Measurements from ENCODE around the gene BASP1.

DNA sequence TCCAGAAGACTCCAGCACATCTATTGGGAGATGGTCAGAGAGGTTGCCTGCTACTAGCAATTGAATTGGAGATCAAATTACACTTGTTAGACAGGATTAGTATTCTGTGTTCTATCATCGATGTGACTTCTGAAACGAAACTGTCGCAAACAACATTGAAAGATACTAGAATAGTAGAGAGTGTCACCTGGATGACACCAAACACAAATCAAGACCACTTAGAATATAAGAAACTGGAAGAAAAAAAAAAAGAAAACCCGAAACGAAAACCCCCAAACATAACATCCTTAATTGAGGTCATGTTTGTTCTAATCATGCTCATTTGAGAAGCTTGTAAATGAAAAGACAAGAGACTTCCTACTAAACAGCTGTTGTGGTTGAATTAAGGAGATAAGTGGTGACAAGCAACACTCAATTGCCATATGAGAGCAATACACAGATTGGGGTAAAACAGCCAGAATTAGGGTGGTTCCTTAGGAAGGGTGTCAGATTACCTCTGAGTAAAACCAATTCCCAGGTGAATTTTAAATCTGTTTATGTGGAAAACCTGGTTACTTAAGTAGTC, 97.6 kb downstream of the BASP1 start:
- TF ChIP-seq, protein P1, sequence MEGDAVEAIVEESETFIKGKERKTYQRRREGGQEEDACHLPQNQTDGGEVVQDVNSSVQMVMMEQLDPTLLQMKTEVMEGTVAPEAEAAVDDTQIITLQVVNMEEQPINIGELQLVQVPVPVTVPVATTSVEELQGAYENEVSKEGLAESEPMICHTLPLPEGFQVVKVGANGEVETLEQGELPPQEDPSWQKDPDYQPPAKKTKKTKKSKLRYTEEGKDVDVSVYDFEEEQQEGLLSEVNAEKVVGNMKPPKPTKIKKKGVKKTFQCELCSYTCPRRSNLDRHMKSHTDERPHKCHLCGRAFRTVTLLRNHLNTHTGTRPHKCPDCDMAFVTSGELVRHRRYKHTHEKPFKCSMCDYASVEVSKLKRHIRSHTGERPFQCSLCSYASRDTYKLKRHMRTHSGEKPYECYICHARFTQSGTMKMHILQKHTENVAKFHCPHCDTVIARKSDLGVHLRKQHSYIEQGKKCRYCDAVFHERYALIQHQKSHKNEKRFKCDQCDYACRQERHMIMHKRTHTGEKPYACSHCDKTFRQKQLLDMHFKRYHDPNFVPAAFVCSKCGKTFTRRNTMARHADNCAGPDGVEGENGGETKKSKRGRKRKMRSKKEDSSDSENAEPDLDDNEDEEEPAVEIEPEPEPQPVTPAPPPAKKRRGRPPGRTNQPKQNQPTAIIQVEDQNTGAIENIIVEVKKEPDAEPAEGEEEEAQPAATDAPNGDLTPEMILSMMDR (IDR thresholded peaks at IDR 0.05) = no peak
- no peak for TF ChIP-seq POLR2A (IDR thresholded peaks at IDR 0.05)
